Breast epithelium (tissue), 4 donors: Measurements from ENCODE around the gene RSU1. TPM values are rescaled to one million over a fixed set of nuclear protein-coding genes. Genes with fewer than 3 reads are reported as not detected.

ENCODE experiments used
- DNase-seq, 2 donors: peaks; one replicate each; pipeline ENCODE4 v3.0.0-alpha.2; 2019; ENCODE audit warnings: low spot score in 2 of 2
- H3K27ac ChIP-seq, 2 donors: fragments of 200-600 bp; sonication (generic) in 1 of 2; one replicate each; pipeline ENCODE4 v1.5.1; 2016 to 2019; ENCODE audit warnings: mild to moderate bottlenecking in 1 of 2
- H3K27me3 ChIP-seq, 2 donors: fragments of 200-600 bp; sonication (generic) in 1 of 2; one replicate each; pipeline versions ENCODE4 v1.5.1 to v1.6.0; 2017 to 2019; ENCODE audit warnings: control low read depth in 1 of 2, mild to moderate bottlenecking in 1 of 2
- H3K36me3 ChIP-seq: fragments of 200-600 bp; one replicate; pipeline ENCODE4 v1.5.1; 2019
- H3K4me1 ChIP-seq, 2 donors: fragments of 200-600 bp; sonication (generic); one replicate each; pipeline ENCODE4 v1.5.1; 2016 to 2019; ENCODE audit warnings: control low read depth in 1 of 2
- H3K4me3 ChIP-seq, 3 donors: fragments of 200-600 bp; sonication (generic); 1 replicate in 2 of 3; 2 replicates in 1 of 3; pipeline ENCODE4 v1.5.1; 2016 to 2019; ENCODE audit warnings: mild to moderate bottlenecking in 3 of 3, moderate library complexity in 2 of 3
- H3K9me3 ChIP-seq, 2 donors: fragments of 200-600 bp; sonication (generic) in 1 of 2; one replicate each; pipeline ENCODE4 v1.5.1; 2016 to 2019; ENCODE audit warnings: control low read depth in 1 of 2
- POLR2A ChIP-seq: fragments of 450-650 bp; IDR thresholded peaks from one replicate; pipeline ENCODE4 v1.6.1; 2016; ENCODE audit warnings: antibody characterized with exemption, mild to moderate bottlenecking, moderate library complexity
- POLR2AphosphoS5 ChIP-seq, 3 donors: sonication (generic); formaldehyde crosslinking; IDR thresholded peaks; one replicate each; pipeline ENCODE4 v1.6.1; 2017; ENCODE audit warnings: antibody characterized with exemption in 3 of 3
- intact Hi-C: fragments of 100-400 bp; cut with DNase I; formaldehyde crosslinking; loops from one replicate; pipeline ENCODE4 v1.15.1; 2023; ENCODE audit warnings: low total_unique reads
- total RNA-seq, 3 donors: library from RNA; depleted of rRNA; stranded (reverse); fragments of >200 nt; gene quantifications; one replicate each; pipeline ENCODE4 v1.1.0, GENCODE V29; 2016
- TF ChIP-seq, protein P1 (sequence below), 3 donors: fragments of 450-650 bp; IDR thresholded peaks; one replicate each; pipeline ENCODE4 v1.5.1; 2016 to 2017; ENCODE audit warnings: antibody characterized with exemption in 3 of 3, mild to moderate bottlenecking in 3 of 3, moderate library complexity in 3 of 3

The RSU1 gene
- total RNA-seq, 3 donors from 2014 or later: 60.9 to 74.1 (median 63.6) TPM

DNA sequence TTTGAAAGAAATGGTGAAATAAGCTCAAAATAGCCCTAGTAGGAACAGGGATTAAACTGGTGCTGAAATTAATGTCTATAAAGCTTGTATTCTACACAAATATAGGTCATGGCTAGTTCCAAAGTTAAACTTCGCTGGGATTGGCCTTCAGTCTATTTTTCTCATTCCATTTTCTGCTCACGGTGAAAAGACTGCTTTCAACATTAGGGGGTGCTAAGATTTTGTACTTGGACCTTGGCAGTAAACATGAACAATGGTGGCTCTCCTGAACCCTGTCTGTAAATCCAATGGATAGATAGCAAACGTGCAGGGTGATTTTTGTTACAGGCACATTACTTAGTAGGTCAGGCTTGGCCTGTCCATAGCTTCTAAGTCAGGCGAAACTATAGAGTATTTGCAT, 36.0 kb upstream of the RSU1 start:
- H3K27ac ChIP-seq: no peak overlapping the region
- DNase-seq: no peak
- TF ChIP-seq POLR2A (no peak), POLR2AphosphoS5 (IDR thresholded peaks at IDR 0.05) (no peak)
- TF ChIP-seq, protein P1, sequence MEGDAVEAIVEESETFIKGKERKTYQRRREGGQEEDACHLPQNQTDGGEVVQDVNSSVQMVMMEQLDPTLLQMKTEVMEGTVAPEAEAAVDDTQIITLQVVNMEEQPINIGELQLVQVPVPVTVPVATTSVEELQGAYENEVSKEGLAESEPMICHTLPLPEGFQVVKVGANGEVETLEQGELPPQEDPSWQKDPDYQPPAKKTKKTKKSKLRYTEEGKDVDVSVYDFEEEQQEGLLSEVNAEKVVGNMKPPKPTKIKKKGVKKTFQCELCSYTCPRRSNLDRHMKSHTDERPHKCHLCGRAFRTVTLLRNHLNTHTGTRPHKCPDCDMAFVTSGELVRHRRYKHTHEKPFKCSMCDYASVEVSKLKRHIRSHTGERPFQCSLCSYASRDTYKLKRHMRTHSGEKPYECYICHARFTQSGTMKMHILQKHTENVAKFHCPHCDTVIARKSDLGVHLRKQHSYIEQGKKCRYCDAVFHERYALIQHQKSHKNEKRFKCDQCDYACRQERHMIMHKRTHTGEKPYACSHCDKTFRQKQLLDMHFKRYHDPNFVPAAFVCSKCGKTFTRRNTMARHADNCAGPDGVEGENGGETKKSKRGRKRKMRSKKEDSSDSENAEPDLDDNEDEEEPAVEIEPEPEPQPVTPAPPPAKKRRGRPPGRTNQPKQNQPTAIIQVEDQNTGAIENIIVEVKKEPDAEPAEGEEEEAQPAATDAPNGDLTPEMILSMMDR (IDR thresholded peaks at IDR 0.05): no peak

GRCh38 chr10:16852624-16853023, 35.4 kb upstream of the RSU1 start:
- no peak for DNase-seq
- TF ChIP-seq POLR2AphosphoS5 (IDR thresholded peaks at IDR 0.05): no peak
- TF ChIP-seq, protein P1 (IDR thresholded peaks at IDR 0.05): no peak
- no peak for TF ChIP-seq POLR2A
- no peaks in the 10 kb centered on the region for H3K27me3 ChIP-seq
- H3K4me3 ChIP-seq: no peak overlapping the region
- H3K27ac ChIP-seq: no peak overlapping the region
- no peaks in the 10 kb centered on the region for H3K9me3 ChIP-seq
- intact Hi-C loops: no loop called here
- no peaks in the 10 kb centered on the region for H3K36me3 ChIP-seq
- no peaks in the 10 kb centered on the region for H3K4me1 ChIP-seq

More for the DNA sequence above, 36.0 kb upstream of the RSU1 start:
- no peaks in the 10 kb centered on the region for H3K4me1 ChIP-seq
- H3K36me3 ChIP-seq: no peaks in the 10 kb centered on the region
- H3K9me3 ChIP-seq: no peaks in the 10 kb centered on the region
- H3K4me3 ChIP-seq: no peak overlapping the region
- intact Hi-C loops: no loop called here
- H3K27me3 ChIP-seq: no peaks in the 10 kb centered on the region

DNA sequence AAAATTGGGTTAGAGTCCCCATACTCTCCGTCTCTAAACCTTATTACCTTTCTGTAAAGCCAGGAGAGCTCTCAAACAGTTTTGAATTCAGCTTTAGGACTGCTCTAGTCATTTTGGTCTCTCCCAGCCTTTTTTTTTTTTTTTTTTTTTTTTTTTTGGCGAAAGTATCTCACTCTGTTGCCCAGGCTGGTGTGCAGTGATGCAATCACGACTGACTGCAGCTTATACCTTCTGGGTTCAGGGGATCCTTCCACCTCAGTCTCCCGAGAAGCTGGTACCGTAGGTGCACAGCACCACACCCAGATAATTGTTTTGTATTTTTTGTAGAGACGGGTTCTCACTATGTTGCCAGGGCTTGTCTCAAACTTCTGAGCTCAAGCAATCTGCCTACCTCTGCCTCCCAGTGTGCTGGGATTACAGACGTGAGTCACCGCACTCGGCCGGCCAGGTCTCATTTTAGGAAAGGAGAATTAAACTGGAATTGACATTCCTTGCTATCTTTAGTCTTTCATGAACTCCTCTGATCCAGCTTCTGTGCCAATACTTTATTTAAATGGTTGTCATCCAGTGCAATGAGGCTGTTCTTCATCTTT, 31.4 kb upstream of the RSU1 start:
- TF ChIP-seq POLR2AphosphoS5 (IDR thresholded peaks at IDR 0.05) (no peak), POLR2A (no peak)
- TF ChIP-seq, protein P1 (IDR thresholded peaks at IDR 0.05): no peak
- Histone ChIP-seq H3K4me3 (no peak overlapping the region), H3K4me1 (no peaks in the 10 kb centered on the region), H3K36me3 (no peaks in the 10 kb centered on the region), H3K27ac (no peak overlapping the region), H3K27me3 (no peaks in the 10 kb centered on the region), H3K9me3 (no peaks in the 10 kb centered on the region)
- intact Hi-C loops: no loop called here
- DNase-seq: no peak

DNA sequence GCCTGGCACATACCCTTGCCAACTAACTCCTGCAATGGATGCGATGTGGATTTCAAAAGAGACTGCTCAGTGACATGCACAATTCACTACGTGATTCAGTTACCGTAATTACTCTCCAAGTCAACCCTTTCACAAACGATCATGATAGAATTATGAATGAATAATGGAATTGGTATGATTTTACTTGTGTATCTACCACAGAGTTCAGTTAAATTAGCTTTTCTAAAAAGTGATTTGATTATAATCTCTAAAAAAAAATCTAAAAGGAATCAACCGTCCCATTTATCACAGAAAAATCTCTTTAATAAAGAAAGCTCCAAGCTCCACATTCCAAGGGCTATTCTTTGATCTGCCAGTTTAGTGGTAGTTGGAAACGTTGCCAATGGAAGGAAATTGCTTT, 30.4 kb upstream of the RSU1 start:
- Histone ChIP-seq H3K27ac (no peak overlapping the region), H3K4me1 (no peaks in the 10 kb centered on the region), H3K9me3 (no peaks in the 10 kb centered on the region), H3K4me3 (no peak overlapping the region), H3K27me3 (no peaks in the 10 kb centered on the region), H3K36me3 (no peaks in the 10 kb centered on the region)
- no peak for DNase-seq
- TF ChIP-seq POLR2A (no peak), POLR2AphosphoS5 (IDR thresholded peaks at IDR 0.05) (no peak)
- TF ChIP-seq, protein P1 (IDR thresholded peaks at IDR 0.05): no peak
- intact Hi-C loops: no loop called here

DNA sequence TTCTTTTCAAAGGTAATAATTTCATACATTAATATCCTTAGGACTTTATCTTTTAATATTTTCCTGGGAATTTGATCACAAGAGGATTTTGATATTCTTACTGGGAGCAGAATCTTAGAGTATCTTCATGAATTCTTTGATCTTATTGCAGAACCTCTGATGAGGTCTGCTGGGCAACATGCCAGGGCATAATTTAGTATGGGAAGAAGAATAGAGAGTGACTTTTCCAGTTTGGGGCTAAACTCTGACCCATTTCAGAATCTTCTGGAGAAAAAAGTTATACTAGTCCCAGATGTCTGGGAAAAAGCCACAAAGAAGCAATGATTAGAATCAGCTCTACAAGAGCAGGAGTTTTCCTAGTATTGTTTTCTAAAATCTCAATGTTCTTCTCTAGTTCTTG, 28.0 kb upstream of the RSU1 start:
- no peaks in the 10 kb centered on the region for H3K9me3 ChIP-seq
- no peaks in the 10 kb centered on the region for H3K27me3 ChIP-seq
- peak overlapping the region in 1 of 2 donors; percentile 21 for H3K27ac ChIP-seq
- no peaks in the 10 kb centered on the region for H3K4me1 ChIP-seq
- TF ChIP-seq POLR2A (no peak), POLR2AphosphoS5 (IDR thresholded peaks at IDR 0.05) (no peak)
- TF ChIP-seq, protein P1 (IDR thresholded peaks at IDR 0.05): no peak
- no peak for DNase-seq
- no peaks in the 10 kb centered on the region for H3K36me3 ChIP-seq
- intact Hi-C loops: no loop called here
- H3K4me3 ChIP-seq: no peak overlapping the region
